ENCODE data around the gene CTCFL. TPM values are rescaled to one million over a fixed set of nuclear protein-coding genes. Genes with fewer than 3 reads are reported as not detected.

The CTCFL gene
- total RNA-seq, 1 experiment from 2014 or later = not detected

DNA sequence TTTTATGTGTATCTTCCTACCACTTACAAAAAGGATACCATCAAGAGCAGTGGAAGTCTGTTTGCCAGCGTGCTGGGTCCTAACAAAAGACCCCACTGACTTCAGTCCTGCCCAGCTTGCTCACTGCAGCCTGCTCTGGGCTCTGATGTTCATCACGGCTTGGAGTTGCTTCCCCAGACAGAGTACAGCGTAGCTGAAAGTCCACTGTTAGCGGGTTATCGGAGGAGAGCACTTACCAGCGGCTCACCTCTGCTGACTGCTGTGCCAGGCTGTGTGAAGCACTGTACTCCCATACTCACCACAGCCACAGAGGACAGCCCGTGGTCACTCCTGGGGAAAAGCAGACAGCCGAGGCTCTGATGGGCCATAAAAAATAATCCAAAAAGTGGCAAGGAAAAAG is 40.2 kb downstream of the CTCFL start:
- CTCF ChIA-PET = no interaction called here
- intact Hi-C loops (cut with micrococcal nuclease; ENCODE audit: unreplicated experiment) = no loop called here
- H3K27me3 ChIP-seq (ENCODE audit: insufficient read depth, low read depth) = peaks cover 44% of the 10 kb centered on the region
- H3K79me2 ChIP-seq (ENCODE audit: low read depth) = no peaks in the 10 kb centered on the region
- no peaks in the 10 kb centered on the region for H4K20me1 ChIP-seq (ENCODE audit: insufficient read depth)
- H3K36me3 ChIP-seq (ENCODE audit: low read depth) = no peaks in the 10 kb centered on the region
- H3K9me3 ChIP-seq (ENCODE audit: insufficient read depth, low read depth) = no peaks in the 10 kb centered on the region
- H3F3A ChIP-seq (ENCODE audit: insufficient read depth, low read depth) = no peaks in the 10 kb centered on the region
- peaks cover 5% of the 10 kb centered on the region; the same call in 1 of the 2 replicates for H3K9me2 ChIP-seq (ENCODE audit: insufficient read depth)
- no peak overlapping the region for H3K27ac ChIP-seq
- POLR2A ChIA-PET (ENCODE audit: unreplicated experiment) = no interaction called here
- H2AFZ ChIP-seq = no peak overlapping the region
- no peaks in the 10 kb centered on the region for H3K4me1 ChIP-seq (replicated peaks; ENCODE audit: insufficient read depth)
- no peak overlapping the region for H3K4me3 ChIP-seq
- no peak overlapping the region for H3K4me2 ChIP-seq
- BruUV-seq (replicated peaks) = no TSS peak
- TF ChIP-seq, protein P1, sequence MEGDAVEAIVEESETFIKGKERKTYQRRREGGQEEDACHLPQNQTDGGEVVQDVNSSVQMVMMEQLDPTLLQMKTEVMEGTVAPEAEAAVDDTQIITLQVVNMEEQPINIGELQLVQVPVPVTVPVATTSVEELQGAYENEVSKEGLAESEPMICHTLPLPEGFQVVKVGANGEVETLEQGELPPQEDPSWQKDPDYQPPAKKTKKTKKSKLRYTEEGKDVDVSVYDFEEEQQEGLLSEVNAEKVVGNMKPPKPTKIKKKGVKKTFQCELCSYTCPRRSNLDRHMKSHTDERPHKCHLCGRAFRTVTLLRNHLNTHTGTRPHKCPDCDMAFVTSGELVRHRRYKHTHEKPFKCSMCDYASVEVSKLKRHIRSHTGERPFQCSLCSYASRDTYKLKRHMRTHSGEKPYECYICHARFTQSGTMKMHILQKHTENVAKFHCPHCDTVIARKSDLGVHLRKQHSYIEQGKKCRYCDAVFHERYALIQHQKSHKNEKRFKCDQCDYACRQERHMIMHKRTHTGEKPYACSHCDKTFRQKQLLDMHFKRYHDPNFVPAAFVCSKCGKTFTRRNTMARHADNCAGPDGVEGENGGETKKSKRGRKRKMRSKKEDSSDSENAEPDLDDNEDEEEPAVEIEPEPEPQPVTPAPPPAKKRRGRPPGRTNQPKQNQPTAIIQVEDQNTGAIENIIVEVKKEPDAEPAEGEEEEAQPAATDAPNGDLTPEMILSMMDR (conservative IDR thresholded peaks at IDR 0.05) = no peak
- no peak for TF ChIP-seq EZH2 (IDR thresholded peaks at IDR 0.05; ENCODE audit: low read depth)
- no peak for DNase-seq

DNA sequence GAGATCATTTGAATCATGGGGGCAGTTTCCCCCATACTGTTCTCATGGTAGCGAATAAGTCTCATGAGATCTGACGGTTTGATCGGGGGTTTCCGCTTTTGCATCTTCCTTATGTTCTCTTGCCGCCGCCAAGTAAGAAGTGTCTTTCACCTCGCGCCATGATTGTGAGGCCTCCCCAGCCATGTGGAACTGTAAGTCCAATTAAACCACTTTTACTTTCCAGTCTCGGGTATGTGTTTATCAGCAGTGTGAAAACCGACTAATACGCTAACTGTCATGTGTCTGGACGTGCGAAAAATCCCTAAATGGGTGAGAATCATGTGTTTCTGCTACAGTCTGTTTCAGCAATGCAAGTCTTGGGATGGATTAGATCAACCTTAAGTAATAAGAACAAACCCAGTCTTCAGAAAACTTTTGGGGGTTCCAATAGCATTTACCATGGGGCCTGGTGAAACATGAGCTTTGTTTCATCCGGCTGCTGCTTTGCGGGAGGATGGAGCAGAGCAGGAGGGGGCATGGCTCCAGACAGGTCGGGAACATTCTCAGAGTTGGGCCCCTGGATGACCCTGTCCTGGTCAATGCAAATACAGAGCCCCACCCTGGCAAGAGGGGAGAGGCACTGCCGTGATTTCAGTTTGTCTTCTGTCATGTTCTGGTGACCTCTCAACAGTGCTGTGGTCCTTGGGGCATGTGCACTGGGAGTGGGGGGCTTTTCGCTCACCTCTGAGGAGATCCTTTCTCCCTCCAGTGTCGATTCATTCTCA is 41.5 kb downstream of the CTCFL start:
- H3K9me3 ChIP-seq (ENCODE audit: insufficient read depth, low read depth) = no peaks in the 10 kb centered on the region
- no peaks in the 10 kb centered on the region for H3K4me1 ChIP-seq (replicated peaks; ENCODE audit: insufficient read depth)
- no peaks in the 10 kb centered on the region for H4K20me1 ChIP-seq (ENCODE audit: insufficient read depth)
- TF ChIP-seq, protein P1 (conservative IDR thresholded peaks at IDR 0.05) = no peak
- TF ChIP-seq EZH2 (IDR thresholded peaks at IDR 0.05; ENCODE audit: low read depth) = no peak
- no peak for DNase-seq
- POLR2A ChIA-PET (ENCODE audit: unreplicated experiment) = no interaction called here
- intact Hi-C loops (cut with micrococcal nuclease; ENCODE audit: unreplicated experiment) = no loop called here
- H3K27ac ChIP-seq = no peak overlapping the region
- no peaks in the 10 kb centered on the region for H3K79me2 ChIP-seq (ENCODE audit: low read depth)
- no TSS peak for BruUV-seq (replicated peaks)
- H3K36me3 ChIP-seq (ENCODE audit: low read depth) = no peaks in the 10 kb centered on the region
- H3K9me2 ChIP-seq (ENCODE audit: insufficient read depth) = peaks cover 5% of the 10 kb centered on the region; the same call in 1 of the 2 replicates
- no peak overlapping the region for H3K4me3 ChIP-seq
- no peak overlapping the region for H3K4me2 ChIP-seq
- peaks cover 52% of the 10 kb centered on the region for H3K27me3 ChIP-seq (ENCODE audit: insufficient read depth, low read depth)
- CTCF ChIA-PET = no interaction called here
- H2AFZ ChIP-seq = no peak overlapping the region
- H3F3A ChIP-seq (ENCODE audit: insufficient read depth, low read depth) = no peaks in the 10 kb centered on the region

DNA sequence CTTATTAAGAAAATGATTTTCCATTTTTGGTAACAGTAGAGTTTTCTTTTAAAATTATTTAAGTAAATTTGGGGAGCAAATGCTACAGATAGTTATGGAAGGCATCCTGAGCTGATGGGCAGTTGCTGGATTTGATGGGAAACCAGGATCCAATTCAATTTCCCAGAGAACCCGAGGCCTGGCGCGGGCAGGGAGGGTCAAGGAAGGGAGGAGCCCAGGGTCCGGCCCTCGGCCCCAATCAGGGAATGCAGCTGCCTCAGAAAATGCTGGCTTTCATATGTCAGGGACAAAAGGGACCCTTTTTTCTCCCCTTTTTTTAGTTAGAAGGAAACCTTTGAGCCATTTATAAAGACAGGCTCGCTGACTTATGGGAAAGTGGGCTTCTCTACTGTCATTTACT is 42.1 kb downstream of the CTCFL start:
- Histone ChIP-seq H4K20me1 (ENCODE audit: insufficient read depth) (no peaks in the 10 kb centered on the region), H2AFZ (no peak overlapping the region), H3K9me2 (ENCODE audit: insufficient read depth) (peaks cover 5% of the 10 kb centered on the region; the same call in 1 of the 2 replicates), H3F3A (ENCODE audit: insufficient read depth, low read depth) (no peaks in the 10 kb centered on the region), H3K9me3 (ENCODE audit: insufficient read depth, low read depth) (no peaks in the 10 kb centered on the region), H3K36me3 (ENCODE audit: low read depth) (no peaks in the 10 kb centered on the region), H3K27me3 (ENCODE audit: insufficient read depth, low read depth) (peaks cover 55% of the 10 kb centered on the region), H3K27ac (no peak overlapping the region), H3K4me3 (no peak overlapping the region), H3K4me2 (no peak overlapping the region), H3K4me1 (replicated peaks; ENCODE audit: insufficient read depth) (no peaks in the 10 kb centered on the region), H3K79me2 (ENCODE audit: low read depth) (no peaks in the 10 kb centered on the region)
- no peak for DNase-seq
- CTCF ChIA-PET = no interaction called here
- TF ChIP-seq EZH2 (IDR thresholded peaks at IDR 0.05; ENCODE audit: low read depth) = no peak
- TF ChIP-seq, protein P1 (conservative IDR thresholded peaks at IDR 0.05) = no peak
- BruUV-seq (replicated peaks) = no TSS peak
- POLR2A ChIA-PET (ENCODE audit: unreplicated experiment) = no interaction called here
- intact Hi-C loops (cut with micrococcal nuclease; ENCODE audit: unreplicated experiment) = no loop called here
